Left cardiac atrium (tissue), 4 donors: ENCODE results near the gene LCORL. TPM values are rescaled to one million over a fixed set of nuclear protein-coding genes. Genes with fewer than 3 reads are reported as not detected.

ENCODE experiments used
- ATAC-seq, 2 donors: fragments of 200-7000 bp; cut with Tn5 transposase; one replicate each; pipeline ENCODE4 v1.9.1; 2020; ENCODE audit warnings: mild to moderate bottlenecking in 2 of 2, moderate library complexity in 2 of 2
- DNase-seq: peaks from one replicate; pipeline ENCODE4 v3.0.0-alpha.2; 2020
- intact Hi-C, 2 donors: fragments of 100-400 bp; cut with DNase I; formaldehyde crosslinking; loops; one replicate each; pipeline versions ENCODE4 v1.14.1 to v1.15.1; 2022 to 2023
- total RNA-seq, 2 donors: library from RNA; stranded (reverse); fragmentation: NEBNext Ultra II Directional; extraction: Animal tissue kit (Norgen Biotek cat#: 25700); gene quantifications; one replicate each; pipeline ENCODE4 v1.2.1, GENCODE V29; 2021
- donor health status: DM: no; HTN: yes; CAD: no.
- donor health status: DM: no; HTN: yes; CAD: no; lungs with severe emphysema.
- donor health status: DM: yes; HTN: yes; CAD: no.
- donor health status: Dilated cardiomyopathy.

The LCORL gene
- total RNA-seq, 2 donors from 2014 or later: 7.5 to 8.1 TPM

- DNase-seq: no peak
- no peak for ATAC-seq
- intact Hi-C loops: no loop called here
Measured at GRCh38 chr4:17956245-17956644, 65.3 kb downstream of the LCORL start.

GRCh38 chr4:17945303-17945702, 76.3 kb downstream of the LCORL start:
- intact Hi-C loops: no loop called here
- no peak for ATAC-seq
- no peak for DNase-seq

GRCh38 chr4:17941731-17942130, 79.8 kb downstream of the LCORL start:
- DNase-seq: no peak
- intact Hi-C loops: no loop called here
- ATAC-seq: no peak

- DNase-seq (no peak), ATAC-seq (no peak)
- intact Hi-C loops: no loop called here
Measured at GRCh38 chr4:17939054-17939453, 82.5 kb downstream of the LCORL start.

GRCh38 chr4:17934286-17934685, 87.3 kb downstream of the LCORL start:
- intact Hi-C loops: no loop called here
- DNase-seq: no peak
- ATAC-seq: no peak

GRCh38 chr4:17933126-17933525, 88.4 kb downstream of the LCORL start:
- DNase-seq (no peak), ATAC-seq (no peak)
- intact Hi-C loops: no loop called here

- ATAC-seq: no peak
- intact Hi-C loops: no loop called here
- DNase-seq: no peak
Measured at GRCh38 chr4:17932041-17932440, 89.5 kb downstream of the LCORL start.

GRCh38 chr4:17930256-17930655, 91.3 kb downstream of the LCORL start:
- intact Hi-C loops: no loop called here
- DNase-seq (no peak), ATAC-seq (no peak)

- DNase-seq (no peak), ATAC-seq (no peak)
- intact Hi-C loops: no loop called here
Measured at GRCh38 chr4:17924189-17924588, 97.4 kb downstream of the LCORL start.

- intact Hi-C loops: no loop called here
- ATAC-seq: no peak
Measured at GRCh38 chr4:17921451-17921850, 100.1 kb downstream of the LCORL start.

GRCh38 chr4:17920681-17921080, 100.9 kb downstream of the LCORL start:
- no peak for DNase-seq
- no peak for ATAC-seq
- intact Hi-C loops: no loop called here

More at GRCh38 chr4:17921451-17921850, 100.1 kb downstream of the LCORL start:
- no peak for DNase-seq

GRCh38 chr4:17915439-17915838, 106.1 kb downstream of the LCORL start:
- intact Hi-C loops: no loop called here
- DNase-seq: no peak
- no peak for ATAC-seq

GRCh38 chr4:17912011-17912410, 109.5 kb downstream of the LCORL start:
- DNase-seq: peak; percentile 24

GRCh38 chr4:17911608-17912007, 109.9 kb downstream of the LCORL start:
- no peak for DNase-seq
- ATAC-seq: no peak
- intact Hi-C loops: no loop called here

More at GRCh38 chr4:17912011-17912410, 109.5 kb downstream of the LCORL start:
- intact Hi-C loops: no loop called here
- no peak for ATAC-seq

GRCh38 chr4:17898553-17899055, 123.0 kb downstream of the LCORL start:
- DNase-seq: no peak
- ATAC-seq: no peak
- intact Hi-C loops: no loop called here

- intact Hi-C loops: no loop called here
- DNase-seq (no peak), ATAC-seq (no peak)
Measured at GRCh38 chr4:17895481-17895880, 126.1 kb downstream of the LCORL start.

- DNase-seq (no peak), ATAC-seq (no peak)
- intact Hi-C loops: no loop called here
Measured at GRCh38 chr4:17894421-17894820, 127.1 kb downstream of the LCORL start.

GRCh38 chr4:17889692-17890091, 131.9 kb downstream of the LCORL start:
- no peak for DNase-seq
- no peak for ATAC-seq
- intact Hi-C loops: no loop called here

- intact Hi-C loops: no loop called here
- ATAC-seq (no peak), DNase-seq (no peak)
Measured at GRCh38 chr4:17884511-17884910, 137.0 kb downstream of the LCORL start.

GRCh38 chr4:17884063-17884462, 137.5 kb downstream of the LCORL start:
- DNase-seq: no peak
- intact Hi-C loops: no loop called here
- ATAC-seq: no peak

GRCh38 chr4:17877661-17878060, 143.9 kb downstream of the LCORL start:
- intact Hi-C loops: no loop called here
- ATAC-seq: no peak
- no peak for DNase-seq

- no peak for ATAC-seq
- intact Hi-C loops: no loop called here
- DNase-seq: no peak
Measured at GRCh38 chr4:17876943-17877342, 144.6 kb downstream of the LCORL start.
